PC-3 (cell line): Measurements from ENCODE around the gene TERB2. TPM values are rescaled to one million over a fixed set of nuclear protein-coding genes. Genes with fewer than 3 reads are reported as not detected.
"Not testable (repeated sequence)": the region's sequence is repeated elsewhere in the genome, so short reads cannot be mapped to it uniquely, and the experiment has no call there.

Experiments used
- ATAC-seq: fragments of 200-7000 bp; cut with Tn5 transposase; 2 replicates; pipeline ENCODE4 v1.9.1; 2020; ENCODE audit warnings: mild to moderate bottlenecking, moderate library complexity
- BruUV-seq: library from RNA; stranded (reverse); fragments of 400-500 nt; replicated peaks from 2 replicates; lab custom pipeline; 2021; lab: Mats Ljungman, UMichigan
- CTCF ChIA-PET: fragments of 300-600 bp; sonication (Branson Sonifier 250); formaldehyde crosslinking; loops from one replicate; lab custom pipeline; 2022; ENCODE audit warnings: antibody characterized with exemption; lab: Charles Lee
- POLR2A ChIA-PET: fragments of 300-600 bp; sonication (Branson Sonifier 250); formaldehyde crosslinking; loops from one replicate; lab custom pipeline; 2022; ENCODE audit warnings: antibody characterized with exemption; ENCODE audit not compliant: unreplicated experiment; lab: Charles Lee
- DNase-seq: peaks from one replicate; pipeline ENCODE4 v3.0.0-alpha.2; 2015
- H2AFZ ChIP-seq: fragments of 300-600 bp; sonication (generic); 2 replicates; pipeline ENCODE4 v1.6.0; 2016; ENCODE audit warnings: antibody characterized with exemption, low read length
- H3F3A ChIP-seq: fragments of 300-600 bp; sonication (generic); one replicate; pipeline ENCODE4 v1.6.0; 2017; ENCODE audit warnings: antibody characterized with exemption, low read length, control low read depth, mild to moderate bottlenecking; ENCODE audit not compliant: unreplicated experiment
- H3K27ac ChIP-seq: fragments of 300-600 bp; sonication (generic); 2 replicates; pipeline ENCODE4 v1.5.1; 2016; ENCODE audit warnings: mild to moderate bottlenecking, low read length
- H3K27me3 ChIP-seq: fragments of 300-600 bp; sonication (generic); 2 replicates; pipeline ENCODE4 v1.6.1; 2016; ENCODE audit warnings: low read length, mixed read lengths
- H3K36me3 ChIP-seq: fragments of 300-600 bp; sonication (generic); 2 replicates; pipeline ENCODE4 v1.6.1; 2016; ENCODE audit warnings: low read depth, mixed run types, low read length, mixed read lengths
- H3K4me1 ChIP-seq: fragments of 300-600 bp; sonication (generic); 2 replicates; pipeline ENCODE4 v1.5.1; 2016; ENCODE audit warnings: low read length; ENCODE audit not compliant: insufficient read depth
- H3K4me2 ChIP-seq: fragments of 300-600 bp; sonication (generic); 2 replicates; pipeline ENCODE4 v1.6.0; 2016; ENCODE audit warnings: low read length
- H3K4me3 ChIP-seq: fragments of 300-600 bp; sonication (generic); 2 replicates; pipeline ENCODE4 v1.5.1; 2016; ENCODE audit warnings: mild to moderate bottlenecking, low read length, mixed read lengths
- H3K79me2 ChIP-seq: fragments of 300-600 bp; sonication (generic); 2 replicates; pipeline ENCODE4 v1.6.1; 2017; ENCODE audit warnings: low read length, mixed read lengths
- H3K9ac ChIP-seq: fragments of 300-600 bp; sonication (generic); 2 replicates; pipeline ENCODE4 v1.6.0; 2016; ENCODE audit warnings: mild to moderate bottlenecking, low read length
- H3K9me2 ChIP-seq: fragments of 300-600 bp; sonication (generic); replicated peaks from 2 replicates; pipeline ENCODE4 v1.6.1; 2016; ENCODE audit warnings: mixed run types, low read length, mixed read lengths
- H3K9me3 ChIP-seq: fragments of 300-600 bp; sonication (generic); 2 replicates; pipeline ENCODE4 v1.6.1; 2016; ENCODE audit warnings: low read length, mixed read lengths
- H4K20me1 ChIP-seq: fragments of 300-600 bp; sonication (generic); 2 replicates; pipeline ENCODE4 v1.6.1; 2016; ENCODE audit warnings: low read length, mixed read lengths
- CTCF ChIP-seq: fragments of 300-600 bp; sonication (generic); conservative IDR thresholded peaks from 2 replicates; pipeline ENCODE4 v1.5.1; 2017; ENCODE audit warnings: antibody characterized with exemption, low read depth, mild to moderate bottlenecking, low read length
- EZH2 ChIP-seq: fragments of 300-600 bp; sonication (generic); IDR thresholded peaks from one replicate; pipeline ENCODE4 v1.6.1; 2017; ENCODE audit warnings: antibody characterized with exemption, mild to moderate bottlenecking, low read length; ENCODE audit not compliant: unreplicated experiment
- EZH2phosphoT487 ChIP-seq: fragments of 300-600 bp; sonication (generic); IDR thresholded peaks from 2 replicates; pipeline ENCODE4 v1.6.1; 2018; ENCODE audit warnings: mild to moderate bottlenecking, antibody characterized with exemption, low read length, borderline replicate concordance
- intact Hi-C: fragments of 100-400 bp; cut with micrococcal nuclease; formaldehyde crosslinking; loops from 2 replicates; pipeline ENCODE4 v1.9.0; 2023
- total RNA-seq: library from RNA; depleted of rRNA; stranded (reverse); fragments of >200 nt; gene quantifications from 2 replicates; pipeline ENCODE4 v1.2.3, GENCODE V29; 2014

TERB2 gene
- total RNA-seq, 1 experiment from 2014 or later = not detected

GRCh38 chr15:45023659-45024225 is 67.3 kb downstream of the TERB2 start:
- Histone ChIP-seq H3K9me2 (no peaks in the 10 kb centered on the region), H3K79me2 (peaks cover 26% of the 10 kb centered on the region), H3K27me3 (peaks cover 11% of the 10 kb centered on the region), H3F3A (no peaks in the 10 kb centered on the region), H3K4me3 (peak overlapping the region; percentile 74), H2AFZ (peak overlapping the region; percentile 83), H4K20me1 (no peaks in the 10 kb centered on the region), H3K4me2 (peak overlapping the region; percentile 87), H3K36me3 (no peaks in the 10 kb centered on the region), H3K4me1 (peaks cover 14% of the 10 kb centered on the region), H3K9ac (peak overlapping the region; percentile 47), H3K9me3 (no peaks in the 10 kb centered on the region), H3K27ac (no peak overlapping the region)
- intact Hi-C loops = loop anchor here (2.0 kb wide), 1 partner anchor 13 kb away; no protein-coding TSS in a partner anchor
- no TSS peak for BruUV-seq
- POLR2A ChIA-PET = no interaction called here
- ATAC-seq (peak; percentile 26), DNase-seq (peak; percentile 54)
- TF ChIP-seq EZH2 = no peak
- no peak for TF ChIP-seq CTCF
- TF ChIP-seq EZH2phosphoT487 = no peak
- CTCF ChIA-PET = interaction anchor here (1.3 kb wide), 1 partner anchor 13 kb away, joined by 4 read pairs; no protein-coding TSS in a partner anchor

- H2AFZ ChIP-seq, H3K4me3 ChIP-seq, BruUV-seq, H3K36me3 ChIP-seq, H3K9me2 ChIP-seq, ATAC-seq, H3K9ac ChIP-seq, POLR2A ChIA-PET, H3K9me3 ChIP-seq, intact Hi-C loops, CTCF ChIA-PET, H3K27ac ChIP-seq, H3K27me3 ChIP-seq, H4K20me1 ChIP-seq, H3F3A ChIP-seq, DNase-seq: not testable (repeated sequence)
- peaks cover 14% of the 10 kb centered on the region for H3K4me1 ChIP-seq
- H3K4me2 ChIP-seq = 0 out of 2 replicates have a peak overlapping the region, but pooled peaks have one; percentile 23
- peaks cover 26% of the 10 kb centered on the region for H3K79me2 ChIP-seq
Measured at GRCh38 chr15:45024649-45025048, 68.2 kb downstream of the TERB2 start.

GRCh38 chr15:45025627-45026026 is 69.1 kb downstream of the TERB2 start:
- H3K4me2 ChIP-seq, H3K9me3 ChIP-seq, H3K9me2 ChIP-seq, BruUV-seq, H3K36me3 ChIP-seq, H2AFZ ChIP-seq, DNase-seq, H3K9ac ChIP-seq, intact Hi-C loops, H3K4me3 ChIP-seq, H4K20me1 ChIP-seq, H3K27ac ChIP-seq, H3F3A ChIP-seq, ATAC-seq, POLR2A ChIA-PET, H3K27me3 ChIP-seq, CTCF ChIA-PET: not testable (repeated sequence)
- H3K79me2 ChIP-seq = peaks cover 26% of the 10 kb centered on the region
- peaks cover 14% of the 10 kb centered on the region for H3K4me1 ChIP-seq
